NCI-H1436 (cell line): ENCODE measurements around the gene APPBP2.
"Not testable (repeated sequence)": the region's sequence is repeated elsewhere in the genome, so short reads cannot be mapped to it uniquely, and the experiment has no call there.

Source experiments
- DNase-seq: peaks from one replicate; lab custom pipeline; 2025; lab: John Stamatoyannopoulos, UW

The APPBP2 gene

DNA sequence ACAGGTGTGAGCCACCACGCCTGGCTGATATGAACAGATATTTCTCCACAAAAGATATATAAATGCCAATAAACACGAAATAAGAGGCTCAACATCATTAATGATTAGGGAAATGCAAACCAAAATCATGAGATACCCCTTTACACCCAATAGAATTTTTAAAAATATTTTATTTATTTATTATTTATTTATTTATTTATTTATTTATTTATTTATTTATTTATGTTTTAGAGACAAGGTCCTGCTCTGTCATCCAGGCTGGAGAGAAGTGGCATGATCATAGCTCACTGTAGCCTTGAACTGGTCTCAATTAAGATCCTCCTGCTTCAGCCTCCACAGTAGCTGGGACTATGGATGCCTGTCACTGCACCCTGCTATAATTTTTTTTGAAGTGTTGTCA is 30.8 kb downstream of the APPBP2 start:
- no peak for DNase-seq

DNA sequence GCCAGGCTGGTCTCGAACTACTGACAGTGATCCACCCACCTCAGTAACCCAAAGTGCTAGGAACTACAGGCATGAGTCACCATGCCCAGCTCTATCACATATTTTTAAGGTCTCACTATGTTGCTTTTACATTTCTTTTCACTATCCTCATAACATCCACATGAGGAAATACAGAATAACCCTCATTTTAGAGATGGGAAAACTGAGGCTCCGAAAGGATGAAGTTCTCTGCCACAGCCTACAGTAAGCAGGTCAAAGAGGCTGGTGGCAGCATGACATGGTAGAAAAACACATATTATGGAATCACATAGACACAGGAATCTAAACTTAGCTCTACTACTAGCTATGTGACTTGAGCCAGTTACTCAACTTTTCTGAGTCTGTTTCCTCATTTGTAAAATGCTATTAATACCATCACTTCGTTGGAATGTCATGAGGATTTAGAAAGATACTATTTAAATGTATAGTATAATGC is 32.2 kb downstream of the APPBP2 start:
- no peak for DNase-seq

DNA sequence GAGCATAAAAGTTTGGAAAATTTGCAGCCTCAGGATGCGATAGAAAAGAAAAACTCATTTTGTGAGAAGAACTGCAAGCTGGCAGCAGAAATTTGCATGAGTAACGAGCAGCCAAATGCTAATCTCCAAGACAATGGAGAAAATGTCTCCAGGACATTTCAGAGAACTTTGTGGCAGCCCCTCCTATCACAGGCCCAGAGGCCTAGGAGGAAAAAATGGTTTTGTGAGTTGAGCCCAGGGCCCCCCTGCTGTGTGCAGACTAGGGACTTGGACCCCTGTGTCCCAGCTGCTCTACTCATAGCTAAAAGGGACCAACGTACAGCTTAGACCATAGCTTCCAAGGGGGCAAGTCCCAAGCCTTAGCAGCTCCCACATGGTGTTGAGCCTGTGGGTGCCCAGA is 34.3 kb downstream of the APPBP2 start:
- DNase-seq, result no peak

DNA sequence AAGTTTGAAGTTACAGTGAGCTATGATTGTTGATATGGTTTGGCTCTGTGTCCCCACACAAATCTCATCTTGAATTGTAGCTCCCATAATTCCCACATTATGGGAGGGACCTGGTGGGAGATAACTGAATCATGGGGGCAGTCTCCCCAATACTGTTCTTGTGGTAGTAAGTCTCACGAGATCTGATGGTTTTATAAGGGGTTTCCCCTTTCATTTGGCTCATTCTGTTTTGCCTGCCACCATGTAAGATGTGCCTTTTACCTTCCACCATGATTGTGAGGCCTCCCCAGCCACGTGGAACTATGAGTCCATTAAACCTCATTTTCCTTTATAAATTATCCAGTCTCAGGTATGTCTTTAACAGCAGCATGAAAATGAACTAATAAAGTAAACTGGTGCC is 35.4 kb downstream of the APPBP2 start:
- not testable (repeated sequence) for DNase-seq

DNA sequence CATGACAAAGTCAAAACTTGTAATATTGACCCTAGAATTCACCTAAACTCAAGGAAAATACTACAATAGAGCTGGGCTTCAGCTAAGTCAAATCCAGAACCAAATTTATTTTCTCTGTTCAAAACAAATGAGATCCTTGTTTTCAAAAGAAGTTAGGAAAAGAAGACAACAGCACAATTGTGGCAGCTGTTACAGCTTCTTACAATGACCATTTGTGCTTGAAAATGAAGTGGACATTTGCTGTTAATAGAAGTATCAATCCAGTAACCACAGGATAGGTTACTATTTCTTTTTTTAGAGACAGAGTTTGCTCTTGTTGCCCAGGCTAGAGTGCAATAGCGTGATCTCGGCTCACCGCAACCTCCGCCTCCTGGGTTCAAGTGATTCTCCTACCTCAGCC is 44.4 kb downstream of the APPBP2 start:
- no peak for DNase-seq

DNA sequence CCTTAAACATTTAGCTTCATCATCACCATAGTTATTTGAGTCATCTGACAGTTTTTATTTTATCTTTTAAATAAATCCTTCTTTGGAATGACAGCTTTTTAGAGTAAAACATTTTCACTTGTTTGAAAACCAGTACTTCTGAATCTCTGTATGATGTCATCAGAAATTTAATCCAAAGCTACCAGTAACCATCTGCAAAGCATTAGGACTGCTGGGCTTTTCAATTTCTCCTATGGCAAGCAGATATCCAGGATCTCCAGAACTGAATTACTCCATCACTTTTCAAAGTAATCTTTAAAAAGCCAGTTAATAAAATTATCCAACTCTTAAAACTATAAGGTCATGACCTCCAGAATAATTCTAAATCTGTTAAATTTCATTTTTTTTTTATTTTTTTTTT is 52.3 kb downstream of the APPBP2 start:
- no peak for DNase-seq

DNA sequence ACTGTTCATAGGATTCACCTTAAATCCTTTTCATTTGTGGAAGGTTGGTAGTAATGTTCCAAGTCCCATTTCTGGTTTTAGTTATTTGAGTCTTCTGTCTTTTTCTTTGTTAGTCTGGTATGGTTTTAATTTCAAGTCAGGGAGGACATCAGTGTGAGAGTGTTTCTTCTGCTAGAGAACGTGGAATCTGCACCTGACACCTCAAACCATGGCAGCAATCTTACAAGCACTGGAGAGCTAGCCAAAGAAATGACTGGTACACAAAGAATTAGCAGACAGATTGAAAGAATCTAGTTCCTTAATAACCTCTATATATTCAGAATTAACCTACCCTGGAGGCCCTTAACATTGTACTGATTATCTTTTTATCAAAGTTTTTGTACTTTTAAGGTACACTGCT is 53.6 kb downstream of the APPBP2 start:
- no peak for DNase-seq

DNA sequence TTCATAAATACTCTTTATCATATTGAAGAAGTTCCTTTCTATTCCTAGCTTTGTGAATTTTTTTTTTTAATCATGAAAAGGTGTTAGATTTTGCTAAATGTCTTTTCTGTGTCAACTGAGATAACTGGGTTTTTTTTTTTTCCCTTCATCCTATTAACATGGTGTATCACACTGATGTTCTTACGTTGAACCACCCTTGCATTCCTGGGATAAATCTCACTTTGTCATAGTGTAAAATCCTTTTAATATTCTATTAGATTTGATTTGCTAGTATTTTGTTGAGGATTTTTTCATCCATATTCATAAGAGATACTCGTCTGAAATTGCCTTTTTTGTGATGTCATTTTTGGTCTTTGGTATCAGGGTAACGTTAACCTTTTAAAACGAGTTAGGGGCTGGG is 54.6 kb downstream of the APPBP2 start:
- DNase-seq, result no peak

DNA sequence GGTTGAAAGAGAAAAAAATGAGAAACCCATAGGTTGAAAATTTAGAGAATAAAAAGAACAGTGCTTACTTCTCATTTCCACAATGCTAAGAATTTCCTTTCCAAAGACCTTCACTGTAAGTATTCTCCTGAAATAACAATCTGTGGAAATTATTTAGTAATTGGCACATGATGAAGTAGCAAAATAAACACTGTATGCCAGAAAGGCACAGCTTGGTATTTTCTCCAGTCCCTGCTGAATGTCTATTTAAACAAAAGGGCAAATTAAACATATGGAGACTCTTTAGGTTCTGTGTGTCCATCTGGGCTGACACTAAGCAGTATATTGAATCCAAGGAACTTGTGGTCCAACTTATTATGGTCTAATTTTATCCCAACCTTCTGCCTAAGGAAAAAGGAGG is 57.7 kb downstream of the APPBP2 start:
- no peak for DNase-seq

DNA sequence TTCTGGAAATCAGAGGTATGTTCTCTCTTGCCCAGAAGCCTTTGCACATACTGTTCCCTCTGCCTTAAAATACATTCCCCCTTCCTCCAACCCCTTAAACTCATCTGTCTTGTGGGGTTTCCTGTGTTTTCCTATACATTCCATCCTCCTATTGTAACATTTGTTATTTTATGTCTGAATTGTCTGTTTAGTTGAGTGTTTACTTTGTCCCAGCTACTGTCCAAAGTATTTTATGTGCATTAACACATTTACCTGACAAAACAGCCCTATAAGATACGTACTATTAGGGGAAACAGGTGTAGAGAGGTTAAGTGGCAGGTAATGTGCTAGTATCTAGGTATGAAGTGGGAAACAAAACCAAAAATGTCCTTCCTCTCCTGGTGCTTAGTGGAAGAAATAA is 61.7 kb downstream of the APPBP2 start:
- no peak for DNase-seq

DNA sequence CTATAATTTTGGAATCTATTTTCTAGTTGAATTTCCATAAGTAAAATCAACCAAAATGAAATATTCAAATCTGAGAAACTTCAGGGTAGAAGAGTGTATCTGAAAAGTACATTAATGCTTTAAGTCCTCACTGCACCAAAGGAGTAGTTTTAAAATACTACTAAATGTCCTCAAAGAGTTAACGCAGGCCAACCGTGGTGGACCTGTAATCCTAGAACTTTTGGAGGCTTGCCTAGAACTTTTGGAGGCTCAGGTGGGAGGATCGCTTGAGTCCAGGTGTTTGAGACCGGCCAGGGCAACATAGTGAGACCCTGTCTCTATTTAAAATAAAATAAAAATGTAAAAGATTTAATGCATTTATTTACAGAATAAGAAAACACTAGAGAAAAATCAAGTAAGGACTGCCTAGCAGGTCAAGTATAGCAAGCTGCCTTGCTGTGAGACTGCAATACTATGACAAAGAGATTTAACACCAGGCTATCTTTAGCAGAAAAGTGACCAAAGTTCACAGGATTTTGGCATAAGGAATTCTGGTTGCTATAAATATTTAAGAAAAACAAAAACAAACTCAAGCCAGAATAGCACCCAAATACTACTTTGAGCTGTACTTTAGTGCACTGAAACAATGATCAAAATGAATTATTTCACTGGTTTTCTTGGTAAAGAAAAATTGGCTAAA is 62.7 kb downstream of the APPBP2 start:
- DNase-seq, result no peak

DNA sequence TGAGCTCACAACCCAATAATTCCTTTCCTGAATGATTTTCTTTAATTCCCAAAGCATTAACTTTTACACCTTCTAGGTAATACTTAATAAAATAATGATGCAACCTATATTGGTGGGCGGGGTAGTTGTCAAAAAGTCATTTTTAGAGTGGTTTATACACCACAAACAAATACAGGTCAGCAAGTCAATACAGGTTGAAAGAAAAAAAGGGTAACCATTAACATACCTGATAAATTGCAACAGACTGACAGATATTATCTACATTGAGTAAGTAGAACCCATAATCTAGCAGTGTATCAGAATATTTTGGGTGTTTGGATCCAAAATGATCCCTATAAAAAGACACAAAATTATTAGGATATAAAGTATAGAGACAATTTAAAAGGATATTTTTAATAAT is 64.5 kb downstream of the APPBP2 start:
- no peak for DNase-seq

DNA sequence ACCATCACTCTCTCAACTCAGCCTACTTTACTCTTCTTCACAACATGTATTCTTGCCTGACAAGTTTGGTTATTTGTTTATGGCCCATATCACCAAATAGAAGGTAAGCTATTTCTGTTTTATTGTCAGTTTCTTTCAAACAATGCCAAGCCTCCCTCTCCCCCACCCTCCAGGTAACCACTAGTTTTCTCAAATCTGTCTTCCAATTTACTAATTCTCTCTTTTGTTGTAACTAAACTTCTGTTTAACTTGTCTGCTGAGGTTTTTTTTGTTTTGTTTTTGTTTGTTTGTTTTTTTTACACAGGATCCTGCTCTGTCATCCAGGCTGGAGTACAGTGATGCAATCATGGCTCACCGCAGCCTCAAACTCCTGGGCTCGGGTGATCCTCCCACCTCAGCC is 68.9 kb downstream of the APPBP2 start:
- DNase-seq, result no peak

DNA sequence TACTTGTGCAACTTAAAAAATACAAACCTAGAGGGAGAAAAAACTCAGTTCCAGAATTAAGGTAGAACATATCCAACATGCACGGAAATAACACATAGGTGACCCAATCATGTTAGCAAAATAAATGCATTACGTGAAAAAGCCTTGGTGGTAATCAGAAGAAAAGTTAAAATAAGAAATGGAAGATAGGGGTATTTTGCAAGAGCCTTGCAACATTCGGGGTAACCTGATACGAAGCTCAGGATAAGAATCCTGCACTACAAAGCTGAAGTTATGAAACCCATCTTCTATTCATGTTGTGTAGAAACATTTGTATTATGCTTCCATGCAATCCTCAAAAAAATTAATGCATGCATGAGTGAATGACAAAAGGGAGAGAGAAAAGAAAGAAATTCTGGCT is 70.7 kb downstream of the APPBP2 start:
- DNase-seq, result no peak

DNA sequence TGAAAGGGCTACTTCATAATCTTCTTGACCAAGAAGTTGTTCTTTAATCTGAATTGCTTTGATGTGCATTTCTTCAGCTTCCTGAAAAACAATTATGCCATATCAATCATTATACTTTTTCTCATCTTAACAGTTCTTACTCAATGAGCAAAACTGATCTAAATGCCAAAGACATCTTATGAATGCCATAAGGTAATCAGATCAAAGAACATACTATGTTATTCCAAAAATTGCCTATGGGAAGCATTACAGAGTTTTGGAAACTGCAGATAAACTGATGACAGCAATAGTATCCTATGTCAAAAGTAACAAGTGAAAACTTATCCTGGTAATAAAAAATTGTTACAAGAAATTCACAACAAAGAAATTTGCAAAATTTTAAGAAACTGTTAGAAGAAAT is 74.1 kb downstream of the APPBP2 start:
- DNase-seq, result no peak

DNA sequence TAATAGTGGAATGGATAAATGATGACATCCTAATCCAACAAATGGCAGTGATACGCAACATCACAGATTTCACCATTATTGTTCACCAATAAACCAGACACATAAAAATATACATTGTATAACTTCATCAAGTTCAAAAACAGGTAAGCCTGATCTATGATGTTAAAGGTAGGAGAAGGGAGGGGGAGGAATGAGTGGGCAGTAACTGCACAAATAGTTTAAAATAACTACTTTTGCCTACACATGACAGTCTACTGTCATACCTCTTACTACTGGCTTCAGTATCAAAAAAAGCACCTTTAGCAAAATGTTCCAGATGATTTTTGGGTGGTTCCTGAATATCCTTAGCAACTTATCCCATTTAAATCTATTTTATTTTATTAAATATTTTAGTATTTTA is 75.0 kb downstream of the APPBP2 start:
- no peak for DNase-seq

DNA sequence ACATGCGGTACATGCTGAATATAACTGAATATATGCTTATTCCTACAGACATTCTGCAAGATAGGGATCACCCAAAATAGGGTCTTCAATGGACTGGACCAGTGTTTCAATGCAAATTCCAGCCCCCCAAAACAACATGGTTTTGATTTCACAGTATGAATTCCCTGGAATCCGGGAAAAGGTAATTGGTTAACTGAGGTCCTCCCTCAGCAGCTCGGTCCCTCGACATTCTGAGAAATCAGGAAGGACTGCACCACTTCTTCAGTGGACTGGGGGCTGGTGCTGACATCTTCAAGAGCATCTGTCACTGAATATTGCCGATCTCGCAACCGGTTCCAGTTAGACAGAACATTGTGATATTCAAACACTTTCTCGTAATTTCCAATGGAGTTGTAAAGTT is 78.7 kb downstream of the APPBP2 start:
- DNase-seq, result no peak

DNA sequence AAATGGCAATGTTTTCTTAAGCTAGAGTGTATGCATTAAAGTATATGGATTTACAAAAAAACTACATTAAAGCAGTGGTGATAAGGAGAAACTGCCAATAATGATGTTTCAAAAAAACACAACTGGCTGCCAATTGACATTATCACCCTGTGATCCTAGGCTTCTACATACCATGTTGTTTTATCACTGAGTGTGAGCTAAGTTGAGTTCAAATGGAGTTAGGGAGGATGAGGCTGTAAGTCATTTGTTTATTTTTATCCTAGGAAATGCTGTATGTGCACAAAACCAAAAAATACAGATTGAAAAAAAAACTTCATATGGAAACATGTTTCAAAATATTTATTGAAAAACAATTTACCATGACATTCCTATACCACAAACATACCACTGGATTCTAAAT is 80.9 kb downstream of the APPBP2 start:
- DNase-seq, result no peak

DNA sequence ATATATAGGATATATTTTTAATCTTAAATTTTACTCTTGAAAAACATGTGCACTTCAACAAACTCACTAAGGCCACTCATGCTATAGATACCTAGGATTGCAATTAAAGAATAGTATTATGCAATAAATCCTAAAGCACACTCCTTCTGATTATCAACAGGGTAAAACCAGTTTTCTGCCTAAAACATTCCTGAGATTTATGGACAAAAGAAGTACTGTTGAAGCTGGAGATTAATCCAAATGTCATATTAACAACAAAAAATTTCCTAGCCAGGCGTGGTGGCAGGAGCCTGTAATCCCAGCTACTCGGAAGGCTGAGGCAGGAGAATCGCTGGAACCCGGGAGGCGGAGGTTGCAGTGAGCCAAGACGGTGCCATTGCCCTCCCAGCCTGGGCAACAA is 82.3 kb downstream of the APPBP2 start:
- DNase-seq, result no peak

DNA sequence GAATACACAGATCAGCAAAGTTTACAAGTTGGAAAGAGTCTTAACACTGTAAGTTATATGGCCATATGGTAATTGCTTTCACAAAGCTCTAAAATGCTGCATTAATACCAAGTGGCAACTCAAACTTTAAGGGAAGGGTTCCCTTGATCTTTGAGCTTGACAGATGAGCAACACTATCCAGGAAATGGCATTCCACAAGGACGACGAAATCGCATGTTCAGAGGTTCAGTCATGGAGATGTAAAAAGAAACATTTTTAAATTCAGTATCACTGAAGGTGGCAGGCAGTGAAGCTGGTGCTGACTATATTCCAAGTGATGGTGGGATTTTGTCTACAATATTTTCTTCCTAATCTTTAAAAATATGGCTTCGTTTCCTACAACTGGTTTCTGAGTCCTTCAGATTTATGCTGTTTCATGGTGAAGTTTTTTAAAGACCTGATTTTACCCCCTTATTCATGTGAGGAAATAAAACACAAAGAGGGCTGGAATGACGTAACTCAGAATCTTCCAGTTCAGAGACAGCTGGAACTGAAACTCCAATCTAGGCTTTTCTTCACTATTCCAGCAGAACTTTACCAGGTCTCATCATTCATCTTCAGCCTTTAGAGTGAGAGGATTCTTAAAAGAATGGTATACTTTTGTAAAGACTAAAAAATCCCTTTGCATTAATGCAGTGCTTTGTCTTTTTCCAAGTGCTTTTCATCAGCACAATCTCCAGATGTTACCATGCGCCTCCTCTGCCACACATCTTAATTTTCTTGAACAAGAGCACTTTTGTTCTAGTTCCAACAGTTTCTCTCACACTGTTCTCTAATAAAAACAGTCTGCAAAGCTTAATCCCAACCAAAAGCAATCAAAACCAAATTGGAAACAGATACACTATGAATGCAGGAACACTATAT is 83.5 kb downstream of the APPBP2 start:
- DNase-seq, result no peak

DNA sequence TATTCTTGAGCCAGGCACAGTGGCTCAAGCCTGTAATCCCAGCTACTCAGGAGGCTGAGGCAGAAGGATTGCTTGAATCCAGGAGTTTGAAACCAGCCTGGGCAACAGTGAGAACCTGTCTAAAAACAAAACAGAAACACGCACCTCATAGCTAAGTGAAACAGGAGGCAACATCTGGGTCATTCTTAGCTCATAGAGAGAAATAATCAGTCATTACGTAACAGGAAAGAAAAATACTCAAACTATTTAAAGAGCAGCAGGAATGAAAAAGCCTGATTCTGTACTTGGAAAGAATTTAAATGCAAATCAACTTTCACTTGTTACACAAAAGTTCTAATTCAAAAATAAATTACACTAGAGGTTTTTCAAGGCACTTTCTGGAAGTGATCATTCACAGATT is 86.5 kb downstream of the APPBP2 start:
- no peak for DNase-seq

DNA sequence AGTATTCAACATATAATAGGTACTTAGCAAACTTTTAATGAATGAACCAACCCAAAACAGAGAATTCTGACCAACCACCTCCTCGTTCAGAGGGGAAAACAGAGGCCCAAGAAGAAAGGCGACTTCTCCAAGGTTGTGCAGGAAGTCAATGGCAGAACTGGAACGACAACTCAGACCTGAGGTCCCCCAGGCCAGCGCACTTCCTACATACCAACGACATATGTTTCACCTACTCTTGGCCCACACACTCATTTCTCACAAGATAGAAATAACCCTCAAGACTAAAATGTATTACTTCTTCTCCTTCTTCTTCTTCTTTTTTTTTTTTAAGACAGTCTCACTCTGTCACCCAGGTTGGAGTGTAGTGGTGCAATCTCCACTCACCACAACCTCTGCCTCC is 89.4 kb downstream of the APPBP2 start:
- no peak for DNase-seq
